PC-3 (cell line): Measurements from ENCODE around the gene PCDHGB6. TPM values are rescaled to one million over a fixed set of nuclear protein-coding genes. Genes with fewer than 3 reads are reported as not detected.

ENCODE experiments used
- ATAC-seq: fragments of 200-7000 bp; cut with Tn5 transposase; 2 replicates; pipeline ENCODE4 v1.9.1; 2020; ENCODE audit warnings: mild to moderate bottlenecking, moderate library complexity
- BruUV-seq: library from RNA; stranded (reverse); fragments of 400-500 nt; replicated peaks from 2 replicates; lab custom pipeline; 2021; lab: Mats Ljungman, UMichigan
- CTCF ChIA-PET: fragments of 300-600 bp; sonication (Branson Sonifier 250); formaldehyde crosslinking; loops from one replicate; lab custom pipeline; 2022; ENCODE audit warnings: antibody characterized with exemption; lab: Charles Lee
- POLR2A ChIA-PET: fragments of 300-600 bp; sonication (Branson Sonifier 250); formaldehyde crosslinking; loops from one replicate; lab custom pipeline; 2022; ENCODE audit warnings: antibody characterized with exemption; ENCODE audit not compliant: unreplicated experiment; lab: Charles Lee
- DNase-seq: peaks from one replicate; pipeline ENCODE4 v3.0.0-alpha.2; 2015
- H2AFZ ChIP-seq: fragments of 300-600 bp; sonication (generic); 2 replicates; pipeline ENCODE4 v1.6.0; 2016; ENCODE audit warnings: antibody characterized with exemption, low read length
- H3F3A ChIP-seq: fragments of 300-600 bp; sonication (generic); one replicate; pipeline ENCODE4 v1.6.0; 2017; ENCODE audit warnings: antibody characterized with exemption, low read length, control low read depth, mild to moderate bottlenecking; ENCODE audit not compliant: unreplicated experiment
- H3K27ac ChIP-seq: fragments of 300-600 bp; sonication (generic); 2 replicates; pipeline ENCODE4 v1.5.1; 2016; ENCODE audit warnings: mild to moderate bottlenecking, low read length
- H3K27me3 ChIP-seq: fragments of 300-600 bp; sonication (generic); 2 replicates; pipeline ENCODE4 v1.6.1; 2016; ENCODE audit warnings: low read length, mixed read lengths
- H3K36me3 ChIP-seq: fragments of 300-600 bp; sonication (generic); 2 replicates; pipeline ENCODE4 v1.6.1; 2016; ENCODE audit warnings: low read depth, mixed run types, low read length, mixed read lengths
- H3K4me1 ChIP-seq: fragments of 300-600 bp; sonication (generic); 2 replicates; pipeline ENCODE4 v1.5.1; 2016; ENCODE audit warnings: low read length; ENCODE audit not compliant: insufficient read depth
- H3K4me2 ChIP-seq: fragments of 300-600 bp; sonication (generic); 2 replicates; pipeline ENCODE4 v1.6.0; 2016; ENCODE audit warnings: low read length
- H3K4me3 ChIP-seq: fragments of 300-600 bp; sonication (generic); 2 replicates; pipeline ENCODE4 v1.5.1; 2016; ENCODE audit warnings: mild to moderate bottlenecking, low read length, mixed read lengths
- H3K79me2 ChIP-seq: fragments of 300-600 bp; sonication (generic); 2 replicates; pipeline ENCODE4 v1.6.1; 2017; ENCODE audit warnings: low read length, mixed read lengths
- H3K9ac ChIP-seq: fragments of 300-600 bp; sonication (generic); 2 replicates; pipeline ENCODE4 v1.6.0; 2016; ENCODE audit warnings: mild to moderate bottlenecking, low read length
- H3K9me2 ChIP-seq: fragments of 300-600 bp; sonication (generic); replicated peaks from 2 replicates; pipeline ENCODE4 v1.6.1; 2016; ENCODE audit warnings: mixed run types, low read length, mixed read lengths
- H3K9me3 ChIP-seq: fragments of 300-600 bp; sonication (generic); 2 replicates; pipeline ENCODE4 v1.6.1; 2016; ENCODE audit warnings: low read length, mixed read lengths
- H4K20me1 ChIP-seq: fragments of 300-600 bp; sonication (generic); 2 replicates; pipeline ENCODE4 v1.6.1; 2016; ENCODE audit warnings: low read length, mixed read lengths
- EZH2 ChIP-seq: fragments of 300-600 bp; sonication (generic); IDR thresholded peaks from one replicate; pipeline ENCODE4 v1.6.1; 2017; ENCODE audit warnings: antibody characterized with exemption, mild to moderate bottlenecking, low read length; ENCODE audit not compliant: unreplicated experiment
- EZH2phosphoT487 ChIP-seq: fragments of 300-600 bp; sonication (generic); IDR thresholded peaks from 2 replicates; pipeline ENCODE4 v1.6.1; 2018; ENCODE audit warnings: mild to moderate bottlenecking, antibody characterized with exemption, low read length, borderline replicate concordance
- intact Hi-C: fragments of 100-400 bp; cut with micrococcal nuclease; formaldehyde crosslinking; loops from 2 replicates; pipeline ENCODE4 v1.9.0; 2023
- total RNA-seq: library from RNA; depleted of rRNA; stranded (reverse); fragments of >200 nt; gene quantifications from 2 replicates; pipeline ENCODE4 v1.2.3, GENCODE V29; 2014
- TF ChIP-seq, protein P1 (sequence below): fragments of 300-600 bp; sonication (generic); conservative IDR thresholded peaks from 2 replicates; pipeline ENCODE4 v1.5.1; 2017; ENCODE audit warnings: antibody characterized with exemption, low read depth, mild to moderate bottlenecking, low read length

The PCDHGB6 gene
- total RNA-seq, 1 experiment from 2014 or later = 1.1 TPM

DNA sequence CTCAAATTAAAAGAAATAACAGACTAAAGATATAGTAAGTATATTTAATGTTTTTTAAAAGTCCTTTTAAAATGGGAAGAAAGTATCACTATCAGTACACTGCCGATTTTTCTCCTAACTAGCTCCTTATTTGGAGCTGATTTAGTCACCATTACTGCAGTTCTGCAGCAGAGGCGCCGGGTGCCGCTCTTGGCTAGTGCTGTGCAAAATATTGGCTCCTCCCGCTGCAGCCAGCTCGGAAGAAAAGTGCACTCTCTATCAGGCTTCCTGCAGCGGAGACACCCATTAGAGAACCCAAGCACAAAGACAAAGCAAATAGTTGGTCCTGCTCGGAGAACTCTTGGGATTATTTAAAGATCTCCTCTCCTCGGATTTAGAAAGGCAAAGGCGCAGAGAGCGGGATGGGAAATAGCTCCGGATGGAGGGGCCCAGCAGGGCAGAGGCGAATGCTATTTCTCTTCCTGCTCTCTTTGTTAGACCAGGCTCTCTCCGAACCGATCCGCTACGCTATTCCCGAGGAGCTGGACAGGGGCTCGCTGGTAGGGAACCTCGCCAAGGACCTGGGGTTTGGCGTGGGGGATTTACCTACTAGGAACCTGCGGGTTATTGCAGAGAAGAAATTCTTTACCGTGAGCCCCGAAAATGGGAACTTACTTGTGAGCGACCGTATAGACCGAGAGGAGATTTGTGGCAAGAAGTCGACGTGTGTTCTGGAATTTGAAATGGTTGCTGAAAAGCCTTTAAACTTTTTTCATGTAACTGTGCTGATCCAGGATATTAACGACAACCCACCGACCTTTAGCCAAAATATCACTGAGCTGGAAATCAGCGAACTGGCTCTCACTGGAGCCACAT, 37.6 kb upstream of the PCDHGB6 start, which contains the start of gene PCDHGB3:
Gene PCDHGB3, plus strand, starts transcription at position 249 of the 855 bp plus-strand sequence. Its CDS starts 153 bp downstream, at position 402.
- POLR2A ChIA-PET = no interaction called here
- H3K79me2 ChIP-seq = no peaks in the 10 kb centered on the region

DNA sequence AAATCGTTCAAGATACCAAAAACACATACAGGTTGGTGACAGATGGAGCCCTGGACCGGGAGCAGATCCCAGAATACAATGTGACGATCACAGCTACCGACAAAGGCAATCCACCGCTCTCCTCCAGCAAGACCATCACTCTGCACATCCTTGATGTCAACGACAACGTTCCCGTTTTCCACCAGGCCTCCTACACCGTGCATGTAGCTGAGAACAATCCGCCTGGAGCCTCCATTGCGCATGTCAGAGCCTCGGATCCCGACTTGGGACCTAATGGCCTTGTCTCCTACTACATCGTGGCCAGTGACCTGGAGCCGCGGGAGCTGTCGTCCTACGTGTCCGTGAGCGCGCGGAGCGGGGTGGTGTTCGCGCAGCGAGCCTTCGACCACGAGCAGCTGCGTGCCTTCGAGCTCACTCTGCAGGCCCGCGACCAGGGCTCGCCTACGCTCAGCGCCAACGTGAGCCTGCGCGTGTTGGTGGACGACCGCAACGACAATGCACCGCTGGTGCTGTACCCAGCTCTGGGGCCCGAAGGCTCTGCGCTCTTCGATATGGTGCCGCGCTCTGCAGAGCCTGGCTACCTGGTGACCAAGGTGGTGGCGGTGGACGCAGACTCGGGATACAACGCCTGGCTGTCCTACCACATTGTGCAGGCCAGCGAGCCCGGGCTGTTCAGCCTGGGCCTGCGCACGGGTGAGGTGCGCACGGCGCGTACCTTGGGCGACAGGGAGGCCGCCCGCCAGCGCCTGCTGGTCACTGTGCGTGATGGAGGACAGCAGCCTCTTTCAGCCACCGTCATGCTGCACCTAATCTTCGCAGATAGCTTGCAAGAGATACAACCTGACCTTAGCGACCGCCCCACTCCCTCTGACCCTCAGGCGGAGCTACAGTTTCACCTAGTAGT, 36.0 kb upstream of the PCDHGB6 start:
- no TSS peak for BruUV-seq
- Histone ChIP-seq H3K36me3 (no peaks in the 10 kb centered on the region), H3K4me3 (no peak overlapping the region), H3K9me2 (no peaks in the 10 kb centered on the region), H3K4me2 (no peak overlapping the region), H3K27ac (no peak overlapping the region), H3K27me3 (no peaks in the 10 kb centered on the region), H2AFZ (no peak overlapping the region), H3K79me2 (no peaks in the 10 kb centered on the region), H4K20me1 (no peaks in the 10 kb centered on the region), H3K4me1 (no peaks in the 10 kb centered on the region), H3F3A (no peaks in the 10 kb centered on the region), H3K9ac (no peak overlapping the region), H3K9me3 (no peaks in the 10 kb centered on the region)
- ATAC-seq (no peak), DNase-seq (no peak)
- intact Hi-C loops = no loop called here
- TF ChIP-seq EZH2phosphoT487 (no peak), EZH2 (no peak)
- TF ChIP-seq, protein P1, sequence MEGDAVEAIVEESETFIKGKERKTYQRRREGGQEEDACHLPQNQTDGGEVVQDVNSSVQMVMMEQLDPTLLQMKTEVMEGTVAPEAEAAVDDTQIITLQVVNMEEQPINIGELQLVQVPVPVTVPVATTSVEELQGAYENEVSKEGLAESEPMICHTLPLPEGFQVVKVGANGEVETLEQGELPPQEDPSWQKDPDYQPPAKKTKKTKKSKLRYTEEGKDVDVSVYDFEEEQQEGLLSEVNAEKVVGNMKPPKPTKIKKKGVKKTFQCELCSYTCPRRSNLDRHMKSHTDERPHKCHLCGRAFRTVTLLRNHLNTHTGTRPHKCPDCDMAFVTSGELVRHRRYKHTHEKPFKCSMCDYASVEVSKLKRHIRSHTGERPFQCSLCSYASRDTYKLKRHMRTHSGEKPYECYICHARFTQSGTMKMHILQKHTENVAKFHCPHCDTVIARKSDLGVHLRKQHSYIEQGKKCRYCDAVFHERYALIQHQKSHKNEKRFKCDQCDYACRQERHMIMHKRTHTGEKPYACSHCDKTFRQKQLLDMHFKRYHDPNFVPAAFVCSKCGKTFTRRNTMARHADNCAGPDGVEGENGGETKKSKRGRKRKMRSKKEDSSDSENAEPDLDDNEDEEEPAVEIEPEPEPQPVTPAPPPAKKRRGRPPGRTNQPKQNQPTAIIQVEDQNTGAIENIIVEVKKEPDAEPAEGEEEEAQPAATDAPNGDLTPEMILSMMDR = no peak
- ChIA-PET CTCF (no interaction called here), POLR2A (no interaction called here)

More for the DNA sequence above, 37.6 kb upstream of the PCDHGB6 start, which contains the start of gene PCDHGB3:
- no peaks in the 10 kb centered on the region for H3K27me3 ChIP-seq
- ATAC-seq (no peak), DNase-seq (no peak)
- no peaks in the 10 kb centered on the region for H4K20me1 ChIP-seq
- intact Hi-C loops = no loop called here
- no peaks in the 10 kb centered on the region for H3K4me1 ChIP-seq
- BruUV-seq = no TSS peak
- no peaks in the 10 kb centered on the region for H3K9me3 ChIP-seq
- H3K27ac ChIP-seq = no peak within 1 kb of the TSS
- TF ChIP-seq EZH2phosphoT487 = no peak
- TF ChIP-seq, protein P1 = no peak
- no peak for TF ChIP-seq EZH2
- H3K36me3 ChIP-seq = no peaks in the 10 kb centered on the region; the same call in 1 of the 2 replicates
- CTCF ChIA-PET = no interaction called here
- H3K4me2 ChIP-seq = no peak within 1 kb of the TSS
- H2AFZ ChIP-seq = no peak within 1 kb of the TSS
- no peak within 1 kb of the TSS for H3K9ac ChIP-seq
- H3K4me3 ChIP-seq = no peak within 1 kb of the TSS
- H3F3A ChIP-seq = no peaks in the 10 kb centered on the region
- no peaks in the 10 kb centered on the region for H3K9me2 ChIP-seq
